Chondrocyte (in vitro differentiated cells): ENCODE data around the gene POLR3GL. TPM values are rescaled to one million over a fixed set of nuclear protein-coding genes. Genes with fewer than 3 reads are reported as not detected.
A peak's percentile ranks its signal among the peaks of the same experiment; 100 is the strongest.

ENCODE experiments used
- DNase-seq: peaks from one replicate; pipeline ENCODE4 v3.0.0; 2021; ENCODE audit warnings: mixed read lengths, low spot score
- H3K27ac Mint-ChIP-seq: one replicate; pipeline ENCODE4 v1.8.0; 2021; ENCODE audit warnings: mild to moderate bottlenecking, moderate library complexity, mixed read lengths; ENCODE audit not compliant: unreplicated experiment
- H3K27me3 Mint-ChIP-seq: 2 replicates; pipeline ENCODE4 v1.8.0; 2021; ENCODE audit warnings: low read depth, mixed read lengths
- H3K36me3 Mint-ChIP-seq: 2 replicates; pipeline ENCODE4 v1.8.0; 2021; ENCODE audit warnings: low read depth, mixed read lengths
- H3K4me1 Mint-ChIP-seq: 2 replicates; pipeline ENCODE4 v1.8.0; 2021; ENCODE audit warnings: low read depth, mild to moderate bottlenecking, mixed read lengths
- H3K4me3 Mint-ChIP-seq: one replicate; pipeline ENCODE4 v1.8.0; 2021; ENCODE audit warnings: mild to moderate bottlenecking, moderate library complexity, mixed read lengths; ENCODE audit not compliant: unreplicated experiment
- H3K9me3 Mint-ChIP-seq: 2 replicates; pipeline ENCODE4 v1.8.0; 2021; ENCODE audit warnings: low read depth, mixed read lengths
- total RNA-seq: library from RNA; stranded (reverse); gene quantifications from 3 replicates; pipeline ENCODE4 v1.2.1, GENCODE V29; 2021
- TF ChIP-seq, protein P1 (sequence below): fragments of 200-600 bp; sonication (generic); IDR thresholded peaks from 2 replicates; pipeline ENCODE4 v1.5.0; 2021; ENCODE audit warnings: antibody characterized with exemption, mild to moderate bottlenecking, moderate library complexity

Gene POLR3GL
- total RNA-seq, 1 donor from 2014 or later: 13.3 TPM

GRCh38 chr1:145994391-145995120 lies 30.1 kb downstream of the POLR3GL start:
- no peaks in the 10 kb centered on the region for H3K9me3 Mint-ChIP-seq
- peaks cover 14% of the 10 kb centered on the region for H3K36me3 Mint-ChIP-seq
- H3K4me3 Mint-ChIP-seq: peak overlapping the region; percentile 80
- H3K4me1 Mint-ChIP-seq: peaks cover 47% of the 10 kb centered on the region
- DNase-seq: no peak
- no peak overlapping the region for H3K27ac Mint-ChIP-seq
- TF ChIP-seq, protein P1, sequence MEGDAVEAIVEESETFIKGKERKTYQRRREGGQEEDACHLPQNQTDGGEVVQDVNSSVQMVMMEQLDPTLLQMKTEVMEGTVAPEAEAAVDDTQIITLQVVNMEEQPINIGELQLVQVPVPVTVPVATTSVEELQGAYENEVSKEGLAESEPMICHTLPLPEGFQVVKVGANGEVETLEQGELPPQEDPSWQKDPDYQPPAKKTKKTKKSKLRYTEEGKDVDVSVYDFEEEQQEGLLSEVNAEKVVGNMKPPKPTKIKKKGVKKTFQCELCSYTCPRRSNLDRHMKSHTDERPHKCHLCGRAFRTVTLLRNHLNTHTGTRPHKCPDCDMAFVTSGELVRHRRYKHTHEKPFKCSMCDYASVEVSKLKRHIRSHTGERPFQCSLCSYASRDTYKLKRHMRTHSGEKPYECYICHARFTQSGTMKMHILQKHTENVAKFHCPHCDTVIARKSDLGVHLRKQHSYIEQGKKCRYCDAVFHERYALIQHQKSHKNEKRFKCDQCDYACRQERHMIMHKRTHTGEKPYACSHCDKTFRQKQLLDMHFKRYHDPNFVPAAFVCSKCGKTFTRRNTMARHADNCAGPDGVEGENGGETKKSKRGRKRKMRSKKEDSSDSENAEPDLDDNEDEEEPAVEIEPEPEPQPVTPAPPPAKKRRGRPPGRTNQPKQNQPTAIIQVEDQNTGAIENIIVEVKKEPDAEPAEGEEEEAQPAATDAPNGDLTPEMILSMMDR: no peak
- H3K27me3 Mint-ChIP-seq: no peaks in the 10 kb centered on the region

DNA sequence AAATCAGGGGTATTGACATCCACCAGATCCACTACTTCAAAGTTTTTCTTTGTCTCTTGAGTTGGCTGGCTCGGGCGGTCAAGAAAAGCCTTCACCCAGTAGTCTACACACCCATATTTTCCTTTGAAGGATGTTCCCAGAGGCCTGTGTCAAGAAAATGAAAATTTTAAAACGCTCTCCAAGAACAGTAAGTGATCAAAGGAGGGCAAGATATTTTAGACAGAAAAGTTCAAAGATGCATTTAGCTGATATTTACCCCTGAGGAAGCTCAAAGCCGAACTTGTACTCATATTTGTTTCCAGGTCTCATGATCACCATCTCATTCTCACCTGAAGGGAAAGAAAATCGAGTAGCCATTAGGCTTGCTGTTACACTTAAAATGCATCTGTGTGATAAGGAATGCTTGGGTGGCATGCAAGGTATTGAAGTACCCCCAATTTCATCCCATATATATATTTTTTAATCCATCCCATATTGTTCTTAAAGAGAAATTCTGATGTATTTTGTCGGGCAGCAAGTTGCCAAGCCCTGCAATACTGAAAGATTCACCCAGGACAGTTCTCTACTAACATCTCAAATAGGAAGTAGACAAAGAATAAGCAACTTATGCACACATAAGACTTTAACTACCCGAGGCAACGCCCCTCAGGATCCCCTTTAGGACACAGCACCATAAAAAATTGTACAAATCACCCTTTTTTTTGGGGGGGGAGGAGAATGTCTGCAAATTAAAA lies 30.8 kb downstream of the POLR3GL start:
- H3K9me3 Mint-ChIP-seq: no peaks in the 10 kb centered on the region

DNA sequence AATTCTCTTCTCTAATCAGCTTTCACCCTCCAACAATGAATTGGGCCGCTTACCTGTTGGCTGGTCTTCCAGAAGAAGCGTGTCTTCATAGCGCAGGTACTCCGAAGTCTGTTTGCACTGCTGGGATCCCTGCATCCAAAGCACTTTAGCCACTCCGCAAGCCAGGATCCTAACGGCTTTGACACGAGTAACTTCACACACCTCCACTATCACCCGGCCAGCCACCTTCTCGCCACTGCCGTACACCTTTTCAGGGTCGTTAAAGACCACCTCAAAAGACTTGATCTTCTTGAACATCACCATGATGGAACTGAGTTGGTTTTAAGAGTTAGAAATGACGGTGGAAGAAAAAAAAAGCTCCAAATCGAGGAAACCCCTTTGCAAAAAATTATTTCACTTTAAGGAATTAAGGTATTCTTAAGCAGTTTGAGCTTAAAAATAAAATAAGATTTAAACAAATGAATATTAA lies 31.5 kb downstream of the POLR3GL start:
- peak overlapping the region; percentile 86 for H3K27ac Mint-ChIP-seq
- peak overlapping the region; percentile 80 for H3K4me3 Mint-ChIP-seq
- TF ChIP-seq, protein P1: no peak
- no peak for DNase-seq
- no peaks in the 10 kb centered on the region for H3K9me3 Mint-ChIP-seq
- peaks cover 14% of the 10 kb centered on the region for H3K36me3 Mint-ChIP-seq
- H3K4me1 Mint-ChIP-seq: peaks cover 47% of the 10 kb centered on the region
- no peaks in the 10 kb centered on the region for H3K27me3 Mint-ChIP-seq

More for the DNA sequence above, 30.8 kb downstream of the POLR3GL start:
- Mint-ChIP-seq H3K4me3 (peak overlapping the region; percentile 80), H3K27me3 (no peaks in the 10 kb centered on the region), H3K4me1 (peaks cover 47% of the 10 kb centered on the region), H3K36me3 (peaks cover 14% of the 10 kb centered on the region), H3K27ac (no peak overlapping the region)
- DNase-seq: no peak
- TF ChIP-seq, protein P1: no peak

GRCh38 chr1:145996433-145997015 lies 32.0 kb downstream of the POLR3GL start, which contains the start of gene TXNIP:
TSS of gene TXNIP (minus strand) at chr1:145996579. CDS start at chr1:145996266, 313 bp downstream.
- TF ChIP-seq, protein P1: no peak
- peaks cover 50% of the 10 kb centered on the region for H3K4me1 Mint-ChIP-seq
- no peaks in the 10 kb centered on the region for H3K27me3 Mint-ChIP-seq
- no peaks in the 10 kb centered on the region for H3K9me3 Mint-ChIP-seq
- peak; percentile 98 for DNase-seq
- H3K36me3 Mint-ChIP-seq: peaks cover 14% of the 10 kb centered on the region
- H3K4me3 Mint-ChIP-seq: peak within 1 kb of the TSS; percentile 80
- H3K27ac Mint-ChIP-seq: peak within 1 kb of the TSS; percentile 98
